Endothelial cell (in vitro differentiated cells): ENCODE measurements around the gene IL2RG. TPM values are rescaled to one million over a fixed set of nuclear protein-coding genes. Genes with fewer than 3 reads are reported as not detected.

Experiments used
- DNase-seq: peaks from one replicate; pipeline ENCODE4 v3.0.0; 2021; ENCODE audit warnings: low spot score
- H3K27ac Mint-ChIP-seq: one replicate; pipeline ENCODE4 v1.8.0; 2021; ENCODE audit warnings: mixed read lengths, inconsistent platforms; ENCODE audit not compliant: unreplicated experiment
- H3K27me3 Mint-ChIP-seq: one replicate; pipeline ENCODE4 v1.8.0; 2021; ENCODE audit warnings: mild to moderate bottlenecking, moderate library complexity, mixed read lengths, inconsistent platforms; ENCODE audit not compliant: unreplicated experiment
- H3K36me3 Mint-ChIP-seq: one replicate; pipeline ENCODE4 v1.8.0; 2021; ENCODE audit warnings: mild to moderate bottlenecking, low read depth, mixed read lengths, inconsistent platforms; ENCODE audit not compliant: unreplicated experiment
- H3K4me1 Mint-ChIP-seq: one replicate; pipeline ENCODE4 v1.8.0; 2021; ENCODE audit warnings: mild to moderate bottlenecking, mixed read lengths, inconsistent platforms; ENCODE audit not compliant: unreplicated experiment
- H3K4me3 Mint-ChIP-seq: one replicate; pipeline ENCODE4 v1.8.0; 2021; ENCODE audit warnings: mild to moderate bottlenecking, mixed read lengths, inconsistent platforms; ENCODE audit not compliant: unreplicated experiment
- H3K9me3 Mint-ChIP-seq: one replicate; pipeline ENCODE4 v1.8.0; 2021; ENCODE audit warnings: mixed read lengths, inconsistent platforms; ENCODE audit not compliant: unreplicated experiment
- total RNA-seq: library from RNA; stranded (reverse); fragmentation: NEBNext Ultra II Directional; extraction: Animal tissue kit (Norgen Biotek cat#: 25700); gene quantifications from one replicate; pipeline ENCODE4 v1.2.1, GENCODE V29; 2021; ENCODE audit not compliant: unreplicated experiment
- TF ChIP-seq, protein P1 (sequence below): fragments of 200-600 bp; sonication (generic); IDR thresholded peaks from one replicate; pipeline ENCODE4 v1.5.0; 2021; ENCODE audit warnings: antibody characterized with exemption; ENCODE audit not compliant: unreplicated experiment

The IL2RG gene
- total RNA-seq, 1 donor from 2014 or later, result not detected

GRCh38 chrX:71143508-71143907 lies 32.1 kb upstream of the IL2RG start:
- peaks cover 12% of the 10 kb centered on the region for H3K36me3 Mint-ChIP-seq
- no peaks in the 10 kb centered on the region for H3K9me3 Mint-ChIP-seq
- peaks cover 8% of the 10 kb centered on the region for H3K27me3 Mint-ChIP-seq
- H3K4me3 Mint-ChIP-seq, result no peak overlapping the region
- DNase-seq, result no peak
- H3K4me1 Mint-ChIP-seq, result peaks cover 12% of the 10 kb centered on the region
- H3K27ac Mint-ChIP-seq, result no peak overlapping the region
- TF ChIP-seq, protein P1, sequence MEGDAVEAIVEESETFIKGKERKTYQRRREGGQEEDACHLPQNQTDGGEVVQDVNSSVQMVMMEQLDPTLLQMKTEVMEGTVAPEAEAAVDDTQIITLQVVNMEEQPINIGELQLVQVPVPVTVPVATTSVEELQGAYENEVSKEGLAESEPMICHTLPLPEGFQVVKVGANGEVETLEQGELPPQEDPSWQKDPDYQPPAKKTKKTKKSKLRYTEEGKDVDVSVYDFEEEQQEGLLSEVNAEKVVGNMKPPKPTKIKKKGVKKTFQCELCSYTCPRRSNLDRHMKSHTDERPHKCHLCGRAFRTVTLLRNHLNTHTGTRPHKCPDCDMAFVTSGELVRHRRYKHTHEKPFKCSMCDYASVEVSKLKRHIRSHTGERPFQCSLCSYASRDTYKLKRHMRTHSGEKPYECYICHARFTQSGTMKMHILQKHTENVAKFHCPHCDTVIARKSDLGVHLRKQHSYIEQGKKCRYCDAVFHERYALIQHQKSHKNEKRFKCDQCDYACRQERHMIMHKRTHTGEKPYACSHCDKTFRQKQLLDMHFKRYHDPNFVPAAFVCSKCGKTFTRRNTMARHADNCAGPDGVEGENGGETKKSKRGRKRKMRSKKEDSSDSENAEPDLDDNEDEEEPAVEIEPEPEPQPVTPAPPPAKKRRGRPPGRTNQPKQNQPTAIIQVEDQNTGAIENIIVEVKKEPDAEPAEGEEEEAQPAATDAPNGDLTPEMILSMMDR, result no peak

DNA sequence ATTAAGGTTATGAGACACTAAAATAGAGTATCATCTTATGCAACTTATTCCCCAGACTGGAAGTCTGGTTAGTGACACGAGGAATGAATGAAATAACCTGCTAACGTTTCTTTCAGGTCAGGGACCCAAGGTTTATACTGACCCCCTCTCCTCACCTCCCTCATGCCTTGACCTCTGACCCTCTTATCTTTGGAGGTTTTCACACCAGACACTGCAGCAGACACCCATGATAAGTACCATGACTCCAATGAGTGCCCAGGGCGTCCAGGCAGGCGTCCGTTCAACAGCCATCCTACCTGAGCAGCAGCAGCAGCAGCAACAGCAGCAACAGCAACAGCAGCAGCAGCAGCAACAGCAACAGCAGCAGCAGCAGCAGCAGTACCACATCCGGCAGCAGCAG lies 29.1 kb upstream of the IL2RG start:
- DNase-seq, result no peak
- Mint-ChIP-seq H3K9me3 (no peaks in the 10 kb centered on the region), H3K4me1 (peaks cover 5% of the 10 kb centered on the region), H3K27me3 (peaks cover 4% of the 10 kb centered on the region), H3K27ac (no peak overlapping the region), H3K36me3 (peaks cover 24% of the 10 kb centered on the region), H3K4me3 (no peak overlapping the region)
- TF ChIP-seq, protein P1, result no peak

DNA sequence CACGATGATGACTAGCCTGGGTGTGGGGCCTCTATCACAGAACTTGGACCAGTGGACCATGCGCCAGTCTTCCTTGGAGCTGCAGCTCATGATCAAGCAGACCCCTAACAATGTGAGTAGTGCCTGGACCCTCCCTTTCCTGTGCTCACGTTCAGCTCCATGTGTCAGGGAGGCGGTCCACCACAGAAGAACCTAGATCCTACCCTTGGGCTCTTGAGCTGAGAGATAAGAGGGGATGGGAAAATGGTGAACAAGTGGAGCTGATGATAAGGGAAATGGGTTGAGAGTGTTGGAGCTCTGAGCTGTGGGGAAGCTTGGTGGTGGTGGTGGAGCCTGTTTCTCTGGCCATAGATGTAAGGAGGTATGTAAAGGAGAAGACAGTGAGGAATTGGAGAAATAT lies 20.1 kb upstream of the IL2RG start:
- Mint-ChIP-seq H3K27me3 (peaks cover 10% of the 10 kb centered on the region), H3K36me3 (peaks cover 60% of the 10 kb centered on the region), H3K4me1 (peaks cover 16% of the 10 kb centered on the region), H3K9me3 (no peaks in the 10 kb centered on the region), H3K27ac (no peak overlapping the region), H3K4me3 (no peak overlapping the region)
- TF ChIP-seq, protein P1, result no peak
- DNase-seq, result no peak

DNA sequence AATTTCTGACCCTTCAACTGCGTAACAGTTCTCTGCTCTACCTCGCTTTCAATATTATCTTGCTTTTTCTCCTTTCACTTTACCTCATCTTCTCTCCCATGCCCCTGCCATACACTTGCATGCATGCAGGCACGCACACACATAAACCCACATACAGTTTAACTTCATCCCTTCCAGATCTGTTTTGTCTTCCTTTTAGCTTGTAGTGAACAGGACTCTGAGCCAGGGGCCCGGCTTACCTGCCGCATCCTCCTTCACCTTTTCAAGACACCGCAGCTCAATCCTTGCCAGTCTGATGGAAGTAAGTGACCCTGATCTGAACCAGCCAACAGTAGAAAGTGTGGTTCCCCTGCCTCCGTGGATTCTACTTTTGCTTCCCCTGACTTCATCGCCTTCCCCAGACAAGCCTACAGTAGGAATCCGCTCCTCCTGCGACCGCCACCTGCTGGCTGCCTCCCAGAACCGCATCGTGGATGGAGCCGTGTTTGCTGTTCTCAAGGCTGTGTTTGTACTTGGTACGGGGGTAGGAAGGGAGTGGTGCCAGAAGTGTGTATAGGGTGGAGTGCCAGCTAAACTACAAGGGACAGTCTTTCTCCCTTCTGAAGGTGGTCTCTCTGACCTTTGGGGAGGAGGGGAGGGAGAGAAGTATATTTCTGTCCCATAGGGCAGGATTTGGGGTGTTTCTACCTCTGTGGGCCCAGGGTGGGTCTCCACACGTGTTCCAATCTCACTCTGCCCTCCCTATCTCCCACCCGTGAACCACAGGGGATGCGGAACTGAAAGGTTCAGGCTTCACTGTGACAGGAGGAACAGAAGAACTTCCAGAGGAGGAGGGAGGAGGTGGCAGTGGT lies 17.8 kb upstream of the IL2RG start:
- Mint-ChIP-seq H3K4me1 (peaks cover 16% of the 10 kb centered on the region), H3K4me3 (peak overlapping the region; percentile 63), H3K9me3 (no peaks in the 10 kb centered on the region), H3K36me3 (peaks cover 47% of the 10 kb centered on the region), H3K27ac (no peak overlapping the region), H3K27me3 (peaks cover 5% of the 10 kb centered on the region)
- TF ChIP-seq, protein P1, result peak; percentile 62
- peak; percentile 65 for DNase-seq

GRCh38 chrX:71128166-71128833 lies 16.9 kb upstream of the IL2RG start:
- peaks cover 5% of the 10 kb centered on the region for H3K27me3 Mint-ChIP-seq
- H3K4me1 Mint-ChIP-seq, result peaks cover 16% of the 10 kb centered on the region
- peaks cover 50% of the 10 kb centered on the region for H3K36me3 Mint-ChIP-seq
- H3K27ac Mint-ChIP-seq, result no peak overlapping the region
- H3K9me3 Mint-ChIP-seq, result no peaks in the 10 kb centered on the region
- TF ChIP-seq, protein P1, result no peak
- DNase-seq, result no peak
- H3K4me3 Mint-ChIP-seq, result peak overlapping the region; percentile 12
